PC-3 (cell line): ENCODE results near the gene ATP8A2. TPM values are rescaled to one million over a fixed set of nuclear protein-coding genes. Genes with fewer than 3 reads are reported as not detected.

Experiments
- ATAC-seq: fragments of 200-7000 bp; cut with Tn5 transposase; 2 replicates; pipeline ENCODE4 v1.9.1; 2020; ENCODE audit warnings: mild to moderate bottlenecking, moderate library complexity
- BruUV-seq: library from RNA; stranded (reverse); fragments of 400-500 nt; replicated peaks from 2 replicates; lab custom pipeline; 2021; lab: Mats Ljungman, UMichigan
- CTCF ChIA-PET: fragments of 300-600 bp; sonication (Branson Sonifier 250); formaldehyde crosslinking; loops from one replicate; lab custom pipeline; 2022; ENCODE audit warnings: antibody characterized with exemption; lab: Charles Lee
- POLR2A ChIA-PET: fragments of 300-600 bp; sonication (Branson Sonifier 250); formaldehyde crosslinking; loops from one replicate; lab custom pipeline; 2022; ENCODE audit warnings: antibody characterized with exemption; ENCODE audit not compliant: unreplicated experiment; lab: Charles Lee
- DNase-seq: peaks from one replicate; pipeline ENCODE4 v3.0.0-alpha.2; 2015
- H2AFZ ChIP-seq: fragments of 300-600 bp; sonication (generic); 2 replicates; pipeline ENCODE4 v1.6.0; 2016; ENCODE audit warnings: antibody characterized with exemption, low read length
- H3F3A ChIP-seq: fragments of 300-600 bp; sonication (generic); one replicate; pipeline ENCODE4 v1.6.0; 2017; ENCODE audit warnings: antibody characterized with exemption, low read length, control low read depth, mild to moderate bottlenecking; ENCODE audit not compliant: unreplicated experiment
- H3K27ac ChIP-seq: fragments of 300-600 bp; sonication (generic); 2 replicates; pipeline ENCODE4 v1.5.1; 2016; ENCODE audit warnings: mild to moderate bottlenecking, low read length
- H3K27me3 ChIP-seq: fragments of 300-600 bp; sonication (generic); 2 replicates; pipeline ENCODE4 v1.6.1; 2016; ENCODE audit warnings: low read length, mixed read lengths
- H3K36me3 ChIP-seq: fragments of 300-600 bp; sonication (generic); 2 replicates; pipeline ENCODE4 v1.6.1; 2016; ENCODE audit warnings: low read depth, mixed run types, low read length, mixed read lengths
- H3K4me1 ChIP-seq: fragments of 300-600 bp; sonication (generic); 2 replicates; pipeline ENCODE4 v1.5.1; 2016; ENCODE audit warnings: low read length; ENCODE audit not compliant: insufficient read depth
- H3K4me2 ChIP-seq: fragments of 300-600 bp; sonication (generic); 2 replicates; pipeline ENCODE4 v1.6.0; 2016; ENCODE audit warnings: low read length
- H3K4me3 ChIP-seq: fragments of 300-600 bp; sonication (generic); 2 replicates; pipeline ENCODE4 v1.5.1; 2016; ENCODE audit warnings: mild to moderate bottlenecking, low read length, mixed read lengths
- H3K79me2 ChIP-seq: fragments of 300-600 bp; sonication (generic); 2 replicates; pipeline ENCODE4 v1.6.1; 2017; ENCODE audit warnings: low read length, mixed read lengths
- H3K9ac ChIP-seq: fragments of 300-600 bp; sonication (generic); 2 replicates; pipeline ENCODE4 v1.6.0; 2016; ENCODE audit warnings: mild to moderate bottlenecking, low read length
- H3K9me2 ChIP-seq: fragments of 300-600 bp; sonication (generic); replicated peaks from 2 replicates; pipeline ENCODE4 v1.6.1; 2016; ENCODE audit warnings: mixed run types, low read length, mixed read lengths
- H3K9me3 ChIP-seq: fragments of 300-600 bp; sonication (generic); 2 replicates; pipeline ENCODE4 v1.6.1; 2016; ENCODE audit warnings: low read length, mixed read lengths
- H4K20me1 ChIP-seq: fragments of 300-600 bp; sonication (generic); 2 replicates; pipeline ENCODE4 v1.6.1; 2016; ENCODE audit warnings: low read length, mixed read lengths
- EZH2 ChIP-seq: fragments of 300-600 bp; sonication (generic); IDR thresholded peaks from one replicate; pipeline ENCODE4 v1.6.1; 2017; ENCODE audit warnings: antibody characterized with exemption, mild to moderate bottlenecking, low read length; ENCODE audit not compliant: unreplicated experiment
- EZH2phosphoT487 ChIP-seq: fragments of 300-600 bp; sonication (generic); IDR thresholded peaks from 2 replicates; pipeline ENCODE4 v1.6.1; 2018; ENCODE audit warnings: mild to moderate bottlenecking, antibody characterized with exemption, low read length, borderline replicate concordance
- intact Hi-C: fragments of 100-400 bp; cut with micrococcal nuclease; formaldehyde crosslinking; loops from 2 replicates; pipeline ENCODE4 v1.9.0; 2023
- total RNA-seq: library from RNA; depleted of rRNA; stranded (reverse); fragments of >200 nt; gene quantifications from 2 replicates; pipeline ENCODE4 v1.2.3, GENCODE V29; 2014
- TF ChIP-seq, protein P1 (sequence below): fragments of 300-600 bp; sonication (generic); conservative IDR thresholded peaks from 2 replicates; pipeline ENCODE4 v1.5.1; 2017; ENCODE audit warnings: antibody characterized with exemption, low read depth, mild to moderate bottlenecking, low read length

ATP8A2 gene
- total RNA-seq, 1 experiment from 2014 or later = 0.04 TPM

DNA sequence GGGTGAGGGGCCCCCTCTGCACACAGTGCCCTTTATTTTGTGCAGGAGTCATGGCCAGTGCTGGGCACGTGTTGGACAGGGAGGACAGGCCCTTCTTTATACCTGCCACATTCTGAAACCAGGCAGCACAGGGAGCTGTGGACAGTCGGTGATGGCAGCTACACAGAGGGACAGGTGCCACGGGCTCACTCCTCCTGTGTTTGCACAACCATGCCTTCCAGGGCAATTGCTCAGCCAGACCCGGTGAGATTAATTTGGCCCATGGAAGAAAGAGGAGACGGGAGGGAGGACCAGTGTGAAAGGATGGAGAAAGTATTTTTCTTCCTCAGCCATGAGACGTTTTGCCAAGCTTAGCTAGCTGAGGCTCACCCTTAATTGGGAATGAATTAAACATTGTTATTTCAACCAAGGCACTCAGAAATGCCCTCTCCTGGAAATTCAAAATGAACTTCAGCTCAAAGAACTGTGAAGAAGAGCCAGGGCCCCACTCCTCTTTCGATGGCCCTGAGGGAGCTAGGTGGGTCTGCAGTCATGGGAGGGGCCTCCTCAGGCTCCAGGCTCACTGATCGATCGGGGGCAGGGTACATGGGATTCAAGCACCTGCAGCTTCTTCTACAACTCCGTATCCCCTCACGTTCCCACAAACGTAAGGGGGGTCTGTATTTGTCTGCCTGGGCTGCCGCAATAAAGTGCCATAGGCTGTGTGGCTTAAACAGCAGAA lies 638.9 kb downstream of the ATP8A2 start:
- H3K27ac ChIP-seq = no peak overlapping the region
- CTCF ChIA-PET = no interaction called here
- no TSS peak for BruUV-seq
- no peak for TF ChIP-seq EZH2phosphoT487
- no peak for TF ChIP-seq EZH2
- TF ChIP-seq, protein P1, sequence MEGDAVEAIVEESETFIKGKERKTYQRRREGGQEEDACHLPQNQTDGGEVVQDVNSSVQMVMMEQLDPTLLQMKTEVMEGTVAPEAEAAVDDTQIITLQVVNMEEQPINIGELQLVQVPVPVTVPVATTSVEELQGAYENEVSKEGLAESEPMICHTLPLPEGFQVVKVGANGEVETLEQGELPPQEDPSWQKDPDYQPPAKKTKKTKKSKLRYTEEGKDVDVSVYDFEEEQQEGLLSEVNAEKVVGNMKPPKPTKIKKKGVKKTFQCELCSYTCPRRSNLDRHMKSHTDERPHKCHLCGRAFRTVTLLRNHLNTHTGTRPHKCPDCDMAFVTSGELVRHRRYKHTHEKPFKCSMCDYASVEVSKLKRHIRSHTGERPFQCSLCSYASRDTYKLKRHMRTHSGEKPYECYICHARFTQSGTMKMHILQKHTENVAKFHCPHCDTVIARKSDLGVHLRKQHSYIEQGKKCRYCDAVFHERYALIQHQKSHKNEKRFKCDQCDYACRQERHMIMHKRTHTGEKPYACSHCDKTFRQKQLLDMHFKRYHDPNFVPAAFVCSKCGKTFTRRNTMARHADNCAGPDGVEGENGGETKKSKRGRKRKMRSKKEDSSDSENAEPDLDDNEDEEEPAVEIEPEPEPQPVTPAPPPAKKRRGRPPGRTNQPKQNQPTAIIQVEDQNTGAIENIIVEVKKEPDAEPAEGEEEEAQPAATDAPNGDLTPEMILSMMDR = no peak
- no peaks in the 10 kb centered on the region for H3F3A ChIP-seq
- H3K27me3 ChIP-seq = no peaks in the 10 kb centered on the region
- H3K9me2 ChIP-seq = no peaks in the 10 kb centered on the region
- intact Hi-C loops = no loop called here
- H4K20me1 ChIP-seq = no peaks in the 10 kb centered on the region
- no peak overlapping the region for H3K4me3 ChIP-seq
- no peaks in the 10 kb centered on the region for H3K9me3 ChIP-seq
- ATAC-seq (no peak), DNase-seq (no peak)
- H3K4me2 ChIP-seq = no peak overlapping the region
- no peaks in the 10 kb centered on the region for H3K4me1 ChIP-seq
- POLR2A ChIA-PET = no interaction called here
- H3K9ac ChIP-seq = no peak overlapping the region
- H2AFZ ChIP-seq = no peak overlapping the region
- H3K36me3 ChIP-seq = no peaks in the 10 kb centered on the region
- no peaks in the 10 kb centered on the region for H3K79me2 ChIP-seq

GRCh38 chr13:26011208-26011573 lies 639.4 kb downstream of the ATP8A2 start:
- no TSS peak for BruUV-seq
- ChIA-PET CTCF (no interaction called here), POLR2A (no interaction called here)
- H3K36me3 ChIP-seq = no peaks in the 10 kb centered on the region
- no peak overlapping the region for H2AFZ ChIP-seq
- no peak for DNase-seq
- no peaks in the 10 kb centered on the region for H3K9me3 ChIP-seq
- H3K4me3 ChIP-seq = no peak overlapping the region
- H3K9ac ChIP-seq = no peak overlapping the region
- no peaks in the 10 kb centered on the region for H3K27me3 ChIP-seq
- no peak overlapping the region for H3K4me2 ChIP-seq
- no peak for ATAC-seq
- intact Hi-C loops = no loop called here
- H3K4me1 ChIP-seq = no peaks in the 10 kb centered on the region
- no peaks in the 10 kb centered on the region for H4K20me1 ChIP-seq
- H3K9me2 ChIP-seq = no peaks in the 10 kb centered on the region
- H3K79me2 ChIP-seq = no peaks in the 10 kb centered on the region
- no peaks in the 10 kb centered on the region for H3F3A ChIP-seq
- no peak for TF ChIP-seq EZH2
- H3K27ac ChIP-seq = no peak overlapping the region

GRCh38 chr13:26011996-26012821 lies 640.4 kb downstream of the ATP8A2 start:
- intact Hi-C loops = no loop called here
- ATAC-seq = no peak
- Histone ChIP-seq H3K4me3 (no peak overlapping the region), H4K20me1 (no peaks in the 10 kb centered on the region), H3K36me3 (no peaks in the 10 kb centered on the region), H3K9ac (no peak overlapping the region), H3K9me2 (no peaks in the 10 kb centered on the region), H3K4me2 (no peak overlapping the region), H3K4me1 (no peaks in the 10 kb centered on the region), H3K9me3 (no peaks in the 10 kb centered on the region), H3K27ac (no peak overlapping the region), H3F3A (no peaks in the 10 kb centered on the region), H2AFZ (no peak overlapping the region), H3K79me2 (no peaks in the 10 kb centered on the region), H3K27me3 (no peaks in the 10 kb centered on the region)
- CTCF ChIA-PET = no interaction called here
- DNase-seq = no peak
- POLR2A ChIA-PET = no interaction called here
- TF ChIP-seq EZH2phosphoT487 (no peak), EZH2 (no peak)
- TF ChIP-seq, protein P1 = no peak
- no TSS peak for BruUV-seq
